ENCODE results near the gene ITGA6. TPM values are rescaled to one million over a fixed set of nuclear protein-coding genes. Genes with fewer than 3 reads are reported as not detected.

Gene ITGA6
- total RNA-seq, 1 experiment from 2014 or later = 93.1 TPM

GRCh38 chr2:172513935-172514586, 86.7 kb downstream of the ITGA6 start:
- H3K9me2 ChIP-seq (ENCODE audit: insufficient read depth) = no peaks in the 10 kb centered on the region
- intact Hi-C loops (cut with micrococcal nuclease) = no loop called here
- no peaks in the 10 kb centered on the region for H3K36me3 ChIP-seq (ENCODE audit: control insufficient read depth in 1 of 2, insufficient read depth in 2 of 2, low read length in 2 of 2)
- no peak overlapping the region for H3K4me2 ChIP-seq (ENCODE audit: low read length)
- no TSS peak for BruUV-seq (replicated peaks)
- peaks cover 5 to 15% of the 10 kb centered on the region in 2 experiments; a peak in 1 of 4 replicates for H3K9me3 ChIP-seq (ENCODE audit: control insufficient read depth in 1 of 2, insufficient read depth in 1 of 2, low read depth in 1 of 2, low read length in 2 of 2)
- TF ChIP-seq EZH2 (IDR thresholded peaks at IDR 0.05) (no peak), ELF1 (IDR thresholded peaks at IDR 0.05; ENCODE audit: borderline replicate concordance, low read depth) (no peak)
- ATAC-seq (no peak), DNase-seq (ENCODE audit: low read depth, low spot score) (no peak)
- CTCF ChIA-PET = no interaction called here
- H3K4me3 ChIP-seq (replicated peaks in 1 of 2; ENCODE audit: low read depth in 1 of 2, low read length in 2 of 2) = no peak overlapping the region
- no peak overlapping the region for H3K9ac ChIP-seq (ENCODE audit: low read length)
- RAD21 ChIA-PET (ENCODE audit: low non-redundant PET in 1 of 2, low total read pairs in 2 of 2, uncharacterized antibody in 2 of 2, unreplicated experiment in 2 of 2) = no interaction called here
- no peaks in the 10 kb centered on the region for H3K27me3 ChIP-seq (ENCODE audit: insufficient read depth, low read length)
- POLR2A ChIA-PET = no interaction called here
- H3K79me2 ChIP-seq (ENCODE audit: insufficient read depth, low read length) = no peaks in the 10 kb centered on the region
- no peak overlapping the region for H3K27ac ChIP-seq (ENCODE audit: low read depth, low read length)
- H2AFZ ChIP-seq (ENCODE audit: low read depth, low read length, poor library complexity, severe bottlenecking) = no peak overlapping the region
- no peaks in the 10 kb centered on the region for H3K4me1 ChIP-seq (ENCODE audit: control insufficient read depth in 1 of 2, insufficient read depth in 2 of 2, low read length in 2 of 2)
- no peaks in the 10 kb centered on the region for H4K20me1 ChIP-seq (ENCODE audit: insufficient read depth)

DNA sequence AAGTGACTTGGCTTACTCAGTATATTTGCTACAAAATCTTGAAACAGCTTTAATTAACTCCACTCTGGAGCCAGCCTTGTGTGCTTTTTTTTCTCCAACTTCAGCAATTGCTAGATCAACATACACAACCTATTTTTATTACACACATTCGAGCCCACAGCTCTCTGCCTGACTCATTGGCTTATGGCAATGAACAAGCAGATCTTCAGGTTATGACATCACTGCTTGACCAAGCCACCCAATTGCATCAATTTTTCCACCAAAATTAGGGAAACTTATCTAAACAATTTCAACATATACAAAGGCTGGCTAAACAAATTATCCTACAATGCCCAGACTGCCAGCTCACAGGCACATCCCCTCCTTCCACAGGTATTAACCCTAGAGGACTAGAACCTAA, 88.9 kb downstream of the ITGA6 start:
- peaks cover 5 to 15% of the 10 kb centered on the region in 2 experiments; a peak in 1 of 4 replicates for H3K9me3 ChIP-seq (ENCODE audit: control insufficient read depth in 1 of 2, insufficient read depth in 1 of 2, low read depth in 1 of 2, low read length in 2 of 2)
- TF ChIP-seq SP1 (IDR thresholded peaks at IDR 0.05; ENCODE audit: low read depth) (no peak), SIN3A (IDR thresholded peaks at IDR 0.05; ENCODE audit: low read depth) (no peak), EZH2 (IDR thresholded peaks at IDR 0.05) (no peak), JUND (IDR thresholded peaks at IDR 0.05) (no peak), YY1 (IDR thresholded peaks at IDR 0.05; ENCODE audit: extremely low read depth, insufficient replicate concordance, low read depth, low read length) (no peak), SRF (IDR thresholded peaks at IDR 0.05; ENCODE audit: low read depth) (no peak)
- H3K79me2 ChIP-seq (ENCODE audit: insufficient read depth, low read length) = no peaks in the 10 kb centered on the region
- BruUV-seq (replicated peaks) = no TSS peak
- H2AFZ ChIP-seq (ENCODE audit: low read depth, low read length, poor library complexity, severe bottlenecking) = no peak overlapping the region
- no peak overlapping the region for H3K9ac ChIP-seq (ENCODE audit: low read length)
- intact Hi-C loops (cut with micrococcal nuclease) = no loop called here
- no peak overlapping the region for H3K4me2 ChIP-seq (ENCODE audit: low read length)
- no peak overlapping the region for H3K4me3 ChIP-seq (replicated peaks in 1 of 2; ENCODE audit: low read depth in 1 of 2, low read length in 2 of 2)
- no peaks in the 10 kb centered on the region for H3K4me1 ChIP-seq (ENCODE audit: control insufficient read depth in 1 of 2, insufficient read depth in 2 of 2, low read length in 2 of 2)
- ATAC-seq = no peak
- H3K27me3 ChIP-seq (ENCODE audit: insufficient read depth, low read length) = no peaks in the 10 kb centered on the region
- no peaks in the 10 kb centered on the region for H3K9me2 ChIP-seq (ENCODE audit: insufficient read depth)
- H3K36me3 ChIP-seq (ENCODE audit: control insufficient read depth in 1 of 2, insufficient read depth in 2 of 2, low read length in 2 of 2) = no peaks in the 10 kb centered on the region
- POLR2A ChIA-PET = no interaction called here
- CTCF ChIA-PET = no interaction called here
- no peak overlapping the region for H3K27ac ChIP-seq (ENCODE audit: low read depth, low read length)
- H4K20me1 ChIP-seq (ENCODE audit: insufficient read depth) = no peaks in the 10 kb centered on the region
- RAD21 ChIA-PET (ENCODE audit: low non-redundant PET in 1 of 2, low total read pairs in 2 of 2, uncharacterized antibody in 2 of 2, unreplicated experiment in 2 of 2) = no interaction called here
- no peak for DNase-seq (ENCODE audit: low read depth, low spot score)

Measured in HCT116 (cell line).